GM18517 (cell line): ENCODE results near the gene MYOZ3.

Experiments
- ATAC-seq: cut with Tn5 transposase; IDR thresholded peaks from one replicate; pipeline ENCODE4 v1.9.1; 2021; ENCODE audit warnings: mild to moderate bottlenecking, moderate library complexity; ENCODE audit not compliant: unreplicated experiment

Gene MYOZ3

GRCh38 chr5:150658699-150659265, 2.3 kb upstream of the MYOZ3 start:
- ATAC-seq: no peak

- no peak for ATAC-seq
These were observed 1.5 kb upstream of the MYOZ3 start for GRCh38 chr5:150659360-150660107.

GRCh38 chr5:150660108-150660831, 781 bp upstream of the MYOZ3 start:
- ATAC-seq: no peak

GRCh38 chr5:150661821-150662596, 958 bp downstream of the MYOZ3 start:
- no peak for ATAC-seq

GRCh38 chr5:150662731-150663516, 1.9 kb downstream of the MYOZ3 start:
- ATAC-seq: no peak

- ATAC-seq: no peak
These were observed 2.9 kb downstream of the MYOZ3 start for GRCh38 chr5:150663936-150664335.

- ATAC-seq: no peak
These were observed 4.0 kb downstream of the MYOZ3 start for GRCh38 chr5:150665044-150665443.

GRCh38 chr5:150670275-150670947, 9.4 kb downstream of the MYOZ3 start:
- ATAC-seq: no peak

GRCh38 chr5:150670948-150671310, 9.9 kb downstream of the MYOZ3 start:
- ATAC-seq: no peak

- no peak for ATAC-seq
These were observed 10.6 kb downstream of the MYOZ3 start for GRCh38 chr5:150671509-150672236.

- ATAC-seq: no peak
These were observed 11.3 kb downstream of the MYOZ3 start for GRCh38 chr5:150672237-150672883.

GRCh38 chr5:150672884-150673275, 11.8 kb downstream of the MYOZ3 start:
- ATAC-seq: no peak

- no peak for ATAC-seq
These were observed 13.3 kb downstream of the MYOZ3 start for GRCh38 chr5:150674341-150674821.

GRCh38 chr5:150675069-150675468, 14.0 kb downstream of the MYOZ3 start:
- ATAC-seq: no peak

- no peak for ATAC-seq
These were observed 15.5 kb downstream of the MYOZ3 start for GRCh38 chr5:150676578-150676977.

GRCh38 chr5:150689120-150689519, 28.1 kb downstream of the MYOZ3 start:
- no peak for ATAC-seq

GRCh38 chr5:150690760-150691159, 29.7 kb downstream of the MYOZ3 start:
- ATAC-seq: no peak

- ATAC-seq: no peak
These were observed 31.2 kb downstream of the MYOZ3 start for GRCh38 chr5:150692276-150692675.

- ATAC-seq: no peak
These were observed 33.6 kb downstream of the MYOZ3 start for GRCh38 chr5:150694612-150695011.
